Heart right ventricle (tissue), 16 donors: ENCODE results near the gene MAD1L1. TPM values are rescaled to one million over a fixed set of nuclear protein-coding genes. Genes with fewer than 3 reads are reported as not detected.

Source experiments
- ATAC-seq, 8 donors: fragments of 200-7000 bp; cut with Tn5 transposase; one replicate each; pipeline ENCODE4 v1.9.1; 2020; ENCODE audit warnings: mild to moderate bottlenecking in 8 of 8, moderate library complexity in 8 of 8, moderate number of reproducible peaks in 1 of 8
- DNase-seq, 2 donors: peaks; one replicate each; pipeline ENCODE4 v3.0.0-alpha.2; 2020
- H3K27ac ChIP-seq, 10 donors: fragments of 200-600 bp; sonication (generic) in 2 of 10; one replicate each; pipeline versions ENCODE4 v1.5.0 to v1.8.0; 2020 to 2022; ENCODE audit warnings: mild to moderate bottlenecking in 3 of 10
- H3K27me3 ChIP-seq, 7 donors: fragments of 200-600 bp; one replicate each; pipeline ENCODE4 v1.8.0; 2021 to 2022; ENCODE audit warnings: mild to moderate bottlenecking in 2 of 7
- H3K36me3 ChIP-seq, 9 donors: fragments of 200-600 bp; sonication (generic) in 1 of 9; one replicate each; pipeline versions ENCODE4 v1.5.0 to v1.8.0; 2020 to 2022; ENCODE audit warnings: mild to moderate bottlenecking in 2 of 9
- H3K4me1 ChIP-seq, 9 donors: fragments of 200-600 bp; sonication (generic) in 1 of 9; one replicate each; pipeline versions ENCODE4 v1.5.0 to v1.8.0; 2020 to 2022; ENCODE audit warnings: mild to moderate bottlenecking in 4 of 9
- H3K4me3 ChIP-seq, 10 donors: fragments of 200-600 bp; sonication (generic) in 2 of 10; one replicate each; pipeline versions ENCODE4 v1.5.0 to v1.8.0; 2020 to 2022; ENCODE audit warnings: mild to moderate bottlenecking in 7 of 10, moderate library complexity in 2 of 10
- H3K9me3 ChIP-seq, 11 donors: fragments of 200-600 bp in 10 of 11; sonication (generic) in 2 of 11; one replicate each; pipeline versions ENCODE4 v1.5.0 to v1.8.0; 2013 to 2022; ENCODE audit warnings: mild to moderate bottlenecking in 2 of 11, control low read depth in 1 of 11, moderate library complexity in 1 of 11
- WGBS, 2 donors: extraction: QIAGEN DNeasy Blood & Tissue Kit; methylation state at CpG; one replicate each; pipeline ENCODE4 v1.1.7; 2013; ENCODE audit warnings: inconsistent platforms in 1 of 2; 5-methylcytosine and 5-hydroxymethylcytosine counted together
- intact Hi-C, 10 donors: fragments of 100-400 bp; cut with DNase I; formaldehyde crosslinking; loops; one replicate each; pipeline versions ENCODE4 v1.11.1 to v1.14.2; 2022
- polyA plus RNA-seq, 2 donors: library from polyadenylated mRNA; stranded (reverse); fragments of 200-250 nt; gene quantifications; one replicate each; pipeline ENCODE4 v1.2.3, GENCODE V29; 2013
- total RNA-seq, 10 donors: library from RNA; stranded (reverse); fragmentation: NEBNext Ultra II Directional in 3 of 10; extraction: Animal tissue kit (Norgen Biotek cat#: 25700) in 3 of 10; gene quantifications; one replicate each; pipeline versions ENCODE4 v1.2.1 to v1.2.4, GENCODE V29; 2021 to 2023
- TF ChIP-seq, protein P1 (sequence below), 9 donors: fragments of 200-600 bp; sonication (generic) in 2 of 9; IDR thresholded peaks; one replicate each; pipeline versions ENCODE4 v1.5.0 to v1.8.0; 2021 to 2022; ENCODE audit warnings: antibody characterized with exemption in 9 of 9, mild to moderate bottlenecking in 5 of 9, moderate library complexity in 1 of 9
- donor health status: Arrhythmogenic right ventricular cardiomyopathy.
- donor health status: ischemic (EF 13 %, LVEDD 7.1; RV severe dilation, severe dysfunction).
- donor health status: healthy with polysubstance abuse.
- donor health status: DM: no; HTN: yes; CAD: no.
- donor health status: DM: no; HTN: no; CAD: no.
- donor health status: ischemic (EF 25% LVEDD 6.9; RV normal size, moderate dysfunction).
- donor health status: ischemic (EF 25% LVEDD 5.7; RV mildly dilated, moderate dysfunction).
- donor health status: healthy.
- donor health status: DM: yes; HTN: yes; CAD: no.
- donor health status: Ischemic cardiomyopathy.
- donor health status: ischemic (EF 35%, LVEDD 5.7; RV mildly dilated, moderate dysfunction).
- donor health status: nonischemic (EF 11% LVEDD 7.7; RV severe dilation, severe dysfunction).
- donor health status: DM: yes; HTN: yes; CAD: no.
- donor health status: PGD.
- donor health status: ischemic (EF 29% LVEDD 5.4; RV normal size, mild dysfunction).
- donor health status: nonischemic (EF 23%, LVEDD 6.1; RV moderate dilation, normal function).

MAD1L1 gene
- total and polyA plus RNA-seq, 12 donors, result 13.8 to 46.8 (median 20.2) TPM

DNA sequence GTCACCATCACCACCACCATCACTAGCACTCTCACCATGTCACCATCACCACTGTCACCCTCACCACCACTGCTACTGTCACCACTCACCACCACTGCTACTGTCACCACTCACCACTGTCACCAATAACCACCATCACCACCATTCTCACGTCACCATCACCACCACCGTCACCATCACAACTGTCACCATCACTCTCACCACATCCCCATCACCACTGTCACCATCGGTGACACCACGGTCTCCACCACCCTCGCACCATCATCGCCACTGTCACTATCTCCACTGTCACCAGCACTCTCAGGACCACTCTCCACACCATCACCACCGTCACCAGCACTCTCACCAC, 130.4 kb downstream of the MAD1L1 start:
- Histone ChIP-seq H3K4me1 (peaks cover 6 to 50% (median 31%) of the 10 kb centered on the region in 9 donors), H3K27ac (no peak overlapping the region), H3K36me3 (no peaks in the 10 kb centered on the region), H3K4me3 (no peak overlapping the region), H3K9me3 (no peaks in the 10 kb centered on the region), H3K27me3 (no peaks in the 10 kb centered on the region)
- TF ChIP-seq, protein P1, sequence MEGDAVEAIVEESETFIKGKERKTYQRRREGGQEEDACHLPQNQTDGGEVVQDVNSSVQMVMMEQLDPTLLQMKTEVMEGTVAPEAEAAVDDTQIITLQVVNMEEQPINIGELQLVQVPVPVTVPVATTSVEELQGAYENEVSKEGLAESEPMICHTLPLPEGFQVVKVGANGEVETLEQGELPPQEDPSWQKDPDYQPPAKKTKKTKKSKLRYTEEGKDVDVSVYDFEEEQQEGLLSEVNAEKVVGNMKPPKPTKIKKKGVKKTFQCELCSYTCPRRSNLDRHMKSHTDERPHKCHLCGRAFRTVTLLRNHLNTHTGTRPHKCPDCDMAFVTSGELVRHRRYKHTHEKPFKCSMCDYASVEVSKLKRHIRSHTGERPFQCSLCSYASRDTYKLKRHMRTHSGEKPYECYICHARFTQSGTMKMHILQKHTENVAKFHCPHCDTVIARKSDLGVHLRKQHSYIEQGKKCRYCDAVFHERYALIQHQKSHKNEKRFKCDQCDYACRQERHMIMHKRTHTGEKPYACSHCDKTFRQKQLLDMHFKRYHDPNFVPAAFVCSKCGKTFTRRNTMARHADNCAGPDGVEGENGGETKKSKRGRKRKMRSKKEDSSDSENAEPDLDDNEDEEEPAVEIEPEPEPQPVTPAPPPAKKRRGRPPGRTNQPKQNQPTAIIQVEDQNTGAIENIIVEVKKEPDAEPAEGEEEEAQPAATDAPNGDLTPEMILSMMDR (IDR thresholded peaks at IDR 0.05), result no peak
- ATAC-seq (no peak), DNase-seq (no peak)
- intact Hi-C loops, result loop anchor here in 8 of 10 donors (5.0 to 10.0 kb wide), 5 partner anchors 92 to 105 kb away; no protein-coding TSS in a partner anchor
- 96 to 98% methylated on average over 7 of the region's 7 CpGs for WGBS, 2 donors

DNA sequence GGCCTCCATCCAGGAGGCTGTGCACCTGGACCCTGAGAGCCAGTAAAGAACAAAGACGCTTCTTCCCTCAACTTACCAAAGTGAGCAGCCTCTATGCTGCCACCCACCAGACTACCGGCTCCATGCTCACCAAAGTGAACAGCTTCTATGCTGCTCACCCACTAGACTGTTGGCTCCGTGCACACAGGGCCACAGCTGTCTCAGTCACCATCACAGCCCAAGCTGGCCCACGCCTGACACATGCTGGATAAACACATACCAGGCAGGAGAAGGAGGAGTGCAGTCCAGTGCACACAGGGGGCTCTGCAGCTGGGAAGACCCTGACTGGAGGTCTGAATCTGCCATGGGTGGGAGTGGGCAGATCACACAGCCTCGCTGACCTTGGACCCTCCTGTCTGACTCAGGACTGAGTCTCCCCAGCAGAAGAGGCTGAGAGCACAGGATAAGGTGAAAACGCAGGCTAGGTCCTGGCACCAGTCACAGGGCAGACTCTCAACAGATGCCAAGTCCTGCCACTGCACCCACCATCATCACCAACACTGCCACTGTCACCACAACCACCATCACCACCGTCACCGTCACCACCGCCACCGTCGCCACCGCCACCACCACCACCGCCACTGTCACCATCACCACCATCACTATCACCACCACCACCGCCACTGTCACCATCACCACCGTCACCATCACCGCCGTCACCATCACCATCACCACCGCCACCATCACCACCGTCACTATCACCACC, 130.9 kb downstream of the MAD1L1 start:
- no peak for ATAC-seq
- WGBS, 2 donors, result 92 to 98% methylated on average over 18 to 19 of the region's 19 CpGs
- Histone ChIP-seq H3K4me1 (peaks cover 4 to 44% (median 26%) of the 10 kb centered on the region in 9 donors), H3K36me3 (no peaks in the 10 kb centered on the region), H3K4me3 (no peak overlapping the region), H3K27ac (no peak overlapping the region), H3K27me3 (no peaks in the 10 kb centered on the region), H3K9me3 (no peaks in the 10 kb centered on the region)
- intact Hi-C loops, result loop anchor here in 8 of 10 donors (5.0 to 10.0 kb wide), 5 partner anchors 93 to 105 kb away; no protein-coding TSS in a partner anchor
- DNase-seq, result no peak
- TF ChIP-seq, protein P1 (IDR thresholded peaks at IDR 0.05), result no peak

DNA sequence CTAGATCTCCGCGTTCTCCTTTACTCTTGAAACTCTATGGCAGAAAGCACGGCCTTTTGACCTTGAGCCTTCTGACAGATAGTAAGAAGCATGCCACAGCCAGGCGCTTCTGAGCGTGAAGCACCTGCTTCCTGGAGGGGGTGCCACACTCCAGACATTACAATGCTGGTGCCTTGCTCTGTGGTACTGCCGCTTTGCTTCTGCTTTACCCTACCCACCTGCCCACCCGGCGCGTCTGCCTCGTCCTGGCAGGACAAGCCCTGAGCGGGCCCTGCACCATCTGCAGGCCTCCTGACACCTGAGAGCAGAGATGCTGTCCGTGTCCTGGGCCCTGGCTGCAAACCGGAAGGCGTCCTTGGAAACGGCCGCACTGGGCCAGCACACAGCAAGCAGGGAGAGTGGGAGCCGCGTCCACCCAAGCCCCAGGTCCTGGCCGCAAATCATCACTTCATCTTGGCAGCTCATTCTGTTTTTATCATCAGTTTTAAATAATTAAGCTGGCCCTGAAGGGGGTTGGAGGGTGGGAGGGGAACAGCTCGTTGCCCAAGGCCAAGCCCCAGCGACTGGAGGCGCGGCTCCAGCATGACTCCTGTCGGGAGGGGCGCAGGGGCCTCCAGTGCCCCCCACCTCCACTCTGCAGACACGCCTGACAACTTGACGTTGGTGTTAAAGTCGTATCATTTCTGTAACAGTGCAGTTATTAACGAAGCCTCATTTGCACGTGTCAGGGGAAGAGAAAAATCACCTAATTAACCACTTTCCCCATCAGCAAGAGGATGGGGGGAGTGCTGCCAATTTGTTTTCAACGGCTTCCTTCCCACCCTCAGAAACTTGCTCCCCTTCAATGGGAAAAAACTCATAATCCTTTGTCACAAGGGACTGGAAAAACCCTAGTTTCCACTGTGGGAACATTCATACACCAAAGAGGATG, 132.2 kb downstream of the MAD1L1 start:
- Histone ChIP-seq H3K36me3 (no peaks in the 10 kb centered on the region), H3K9me3 (no peaks in the 10 kb centered on the region), H3K4me3 (no peak overlapping the region), H3K4me1 (peaks cover 3 to 37% (median 21%) of the 10 kb centered on the region in 9 donors), H3K27me3 (no peaks in the 10 kb centered on the region), H3K27ac (peak overlapping the region in 2 of 10 donors; percentile 4 to 5)
- 71 to 79% methylated on average over 31 of the region's 31 CpGs for WGBS, 2 donors
- DNase-seq (no peak), ATAC-seq (peak in 3 of 8 donors; percentile 27 to 53 (median 29))
- intact Hi-C loops, result loop anchor here in 8 of 10 donors (5.0 to 10.0 kb wide), 5 partner anchors 94 to 107 kb away; no protein-coding TSS in a partner anchor
- TF ChIP-seq, protein P1 (IDR thresholded peaks at IDR 0.05), result peak in 4 of 9 donors; percentile 21 to 43 (median 28)
